Endothelial cell of umbilical vein (primary cell): Measurements from ENCODE around the gene ADGRG3. TPM values are rescaled to one million over a fixed set of nuclear protein-coding genes. Genes with fewer than 3 reads are reported as not detected.

Source experiments
- BruUV-seq: library from RNA; stranded (reverse); fragments of 400-500 nt; replicated peaks from 2 replicates; lab custom pipeline; 2021; lab: Mats Ljungman, UMichigan
- CTCF ChIA-PET: fragments of 300-600, 350-600 bp; sonication (Branson Sonifier 250); formaldehyde crosslinking; loops from one replicate; lab custom pipeline; 2021; ENCODE audit warnings: antibody characterized with exemption, inconsistent platforms; lab: Charles Lee
- POLR2A ChIA-PET: fragments of 300-600, 350-600 bp; sonication (Branson Sonifier 250); formaldehyde crosslinking; loops from one replicate; lab custom pipeline; 2021; ENCODE audit warnings: antibody characterized with exemption, inconsistent platforms; lab: Charles Lee
- DNase-seq: peaks from one replicate; pipeline ENCODE4 v3.0.0-alpha.2; 2011; ENCODE audit warnings: low read depth, low spot score
- FAIRE-seq: peaks from 2 replicates; lab custom pipeline; 2011; peaks lifted over from hg19 to GRCh38; lab: Jason Lieb, UNC
- H2AFZ ChIP-seq: 2 replicates; pipeline ENCODE4 v1.6.0; 2012; ENCODE audit warnings: low read depth, low read length, control low read depth, inconsistent platforms
- H3K27ac ChIP-seq: 2 replicates; pipeline ENCODE4 v1.5.1; 2011; ENCODE audit warnings: low read depth, mild to moderate bottlenecking, control low read depth, low read length, moderate library complexity; ENCODE audit not compliant: insufficient read depth
- H3K27me3 ChIP-seq, 2 experiments: 2 replicates each; pipeline versions ENCODE4 v1.6.0 to v1.6.1; 2011; ENCODE audit warnings: low read length in 2 of 2, mixed read lengths in 1 of 2; ENCODE audit not compliant: control insufficient read depth in 2 of 2, insufficient read depth in 2 of 2
- H3K36me3 ChIP-seq, 2 experiments: 2 replicates in 1 of 2; 3 replicates in 1 of 2; pipeline ENCODE4 v1.5.1; 2011; ENCODE audit warnings: low read length in 2 of 2, mild to moderate bottlenecking in 1 of 2, moderate library complexity in 1 of 2; ENCODE audit not compliant: control insufficient read depth in 2 of 2, insufficient read depth in 2 of 2; ENCODE audit errors: extremely low read depth in 1 of 2
- H3K4me1 ChIP-seq: 3 replicates; pipeline ENCODE4 v1.5.1; 2011; ENCODE audit warnings: mild to moderate bottlenecking, low read length; ENCODE audit not compliant: control insufficient read depth, insufficient read depth; ENCODE audit errors: extremely low read depth
- H3K4me2 ChIP-seq: 2 replicates; pipeline ENCODE4 v1.6.1; 2011; ENCODE audit warnings: low read length, control low read depth, mixed read lengths; ENCODE audit not compliant: insufficient read depth
- H3K4me3 ChIP-seq, 3 experiments: fragments of 200-600 bp in 1 of 3; sonication (generic), shearing (Covaris generic) in 1 of 3; replicated peaks in 1 of 3; 2 replicates each; pipeline ENCODE4 v1.5.1; 2011 to 2016; ENCODE audit warnings: control low read depth in 3 of 3, low read length in 3 of 3, mild to moderate bottlenecking in 2 of 3, inconsistent platforms in 1 of 3, low read depth in 1 of 3, moderate library complexity in 1 of 3; ENCODE audit not compliant: insufficient read depth in 1 of 3
- H3K79me2 ChIP-seq: 2 replicates; pipeline ENCODE4 v1.6.0; 2012; ENCODE audit warnings: low read length, inconsistent platforms; ENCODE audit not compliant: control insufficient read depth, insufficient read depth
- H3K9ac ChIP-seq: replicated peaks from 2 replicates; pipeline ENCODE3; 2011; ENCODE audit warnings: low read length, control low read depth; ENCODE audit not compliant: insufficient read depth; ENCODE audit errors: extremely low read depth
- H3K9me1 ChIP-seq: replicated peaks from 3 replicates; pipeline ENCODE4 v1.6.0; 2011; ENCODE audit warnings: mild to moderate bottlenecking, low read length; ENCODE audit not compliant: control insufficient read depth, insufficient read depth; ENCODE audit errors: extremely low read depth
- H3K9me3 ChIP-seq: replicated peaks from 2 replicates; pipeline ENCODE4 v1.5.1; 2012; ENCODE audit warnings: low read length, inconsistent platforms; ENCODE audit not compliant: control insufficient read depth, insufficient read depth
- H4K20me1 ChIP-seq: replicated peaks from 2 replicates; pipeline ENCODE3; 2011; ENCODE audit warnings: mild to moderate bottlenecking, low read length; ENCODE audit not compliant: control insufficient read depth, insufficient read depth; ENCODE audit errors: extremely low read depth
- EZH2 ChIP-seq: IDR thresholded peaks from 2 replicates; pipeline ENCODE4 v1.6.1; 2012; ENCODE audit warnings: borderline replicate concordance, low read depth, mild to moderate bottlenecking, moderate library complexity, low read length, inconsistent platforms; ENCODE audit not compliant: severe bottlenecking
- FOS ChIP-seq: IDR thresholded peaks from 2 replicates; pipeline ENCODE4 v1.6.1; 2011; ENCODE audit warnings: mild to moderate bottlenecking, low read length, moderate library complexity, borderline replicate concordance; ENCODE audit not compliant: insufficient read depth
- GATA2 ChIP-seq: IDR thresholded peaks from 2 replicates; pipeline ENCODE4 v1.7.0; 2011; ENCODE audit warnings: low read depth, mild to moderate bottlenecking, moderate library complexity, mixed read lengths, low read length; ENCODE audit not compliant: insufficient read length, insufficient read depth
- JUN ChIP-seq: IDR thresholded peaks from 2 replicates; pipeline ENCODE4 v1.6.1; 2011; ENCODE audit warnings: borderline replicate concordance, low read depth; ENCODE audit not compliant: insufficient read length, insufficient read depth
- MYC ChIP-seq: IDR thresholded peaks from one replicate; pipeline ENCODE4 v1.6.1; 2011; ENCODE audit warnings: mild to moderate bottlenecking, low read depth, low read length
- POLR2A ChIP-seq: IDR thresholded peaks from 2 replicates; pipeline ENCODE4 v1.6.1; 2012; ENCODE audit warnings: low read depth, mild to moderate bottlenecking, control low read depth, low read length
- POLR2AphosphoS5 ChIP-seq: IDR thresholded peaks from 2 replicates; pipeline ENCODE4 v1.6.1; 2012; ENCODE audit warnings: low read depth, mild to moderate bottlenecking, control low read depth, low read length, moderate library complexity; ENCODE audit not compliant: insufficient read depth
- dilution Hi-C: fragments of 300-500 bp; cut with MboI; formaldehyde crosslinking; loops from one replicate; pipeline ENCODE4 v1.15.0; 2019; ENCODE audit warnings: low sequenced_read_pairs; ENCODE audit not compliant: extremely low pct_ligation_motif_present
- intact Hi-C: fragments of 100-400 bp; cut with micrococcal nuclease; formaldehyde crosslinking; loops from one replicate; pipeline ENCODE4 v1.10.0; 2022
- polyA plus RNA-seq, 4 experiments: library from polyadenylated mRNA; depleted of rRNA in 3 of 4; stranded (reverse) in 3 of 4; unstranded in 1 of 4; fragments of >200 nt; gene quantifications; 2 replicates each; pipeline versions ENCODE4 v1.2.1 to v1.2.3, GENCODE V29; 2011 to 2012; ENCODE audit warnings: missing spikeins in 1 of 4
- total RNA-seq: library from RNA; stranded (reverse); gene quantifications from 2 replicates; pipeline ENCODE4 v1.2.3, GENCODE V29; 2021
- TF ChIP-seq, protein P1 (sequence below): IDR thresholded peaks from 2 replicates; pipeline ENCODE4 v1.6.1; 2011; ENCODE audit not compliant: insufficient read depth, insufficient read length
- TF ChIP-seq, protein P2 (sequence below), 2 donors: IDR thresholded peaks; 1 replicate in 1 of 2; 2 replicates in 1 of 2; pipeline ENCODE4 v1.5.1; 2011; ENCODE audit warnings: low read length in 2 of 2, mild to moderate bottlenecking in 2 of 2, moderate library complexity in 2 of 2, control low read depth in 1 of 2, inconsistent platforms in 1 of 2, low read depth in 1 of 2; ENCODE audit not compliant: insufficient read depth in 1 of 2; ENCODE audit errors: extremely low read depth in 1 of 2

Gene ADGRG3
- total and polyA plus RNA-seq, 2 donors (not counting 3 experiments of a cell fraction or from before 2014, with no cell fraction given): not detected

DNA sequence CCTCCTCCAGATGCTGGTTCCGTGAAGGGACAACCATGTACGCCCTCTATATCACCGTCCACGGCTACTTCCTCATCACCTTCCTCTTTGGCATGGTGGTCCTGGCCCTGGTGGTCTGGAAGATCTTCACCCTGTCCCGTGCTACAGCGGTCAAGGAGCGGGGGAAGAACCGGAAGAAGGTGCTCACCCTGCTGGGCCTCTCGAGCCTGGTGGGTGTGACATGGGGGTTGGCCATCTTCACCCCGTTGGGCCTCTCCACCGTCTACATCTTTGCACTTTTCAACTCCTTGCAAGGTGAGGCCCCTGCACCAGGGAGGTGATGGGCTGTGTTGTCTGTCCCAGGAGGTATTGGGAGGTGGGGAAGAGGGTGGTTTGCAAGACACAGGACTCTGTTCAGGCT is 17.5 kb downstream of the ADGRG3 start:
- H3K27ac ChIP-seq: no peak overlapping the region
- FAIRE-seq (no peak), DNase-seq (no peak)
- CTCF ChIA-PET: interaction anchor here (1.1 to 3.4 kb wide), 2 partner anchors 95 to 110 kb away, joined by 3 to 15 read pairs; no protein-coding TSS in a partner anchor
- no peaks in the 10 kb centered on the region for H3K79me2 ChIP-seq
- no peak overlapping the region for H3K9ac ChIP-seq
- H3K9me3 ChIP-seq: no peaks in the 10 kb centered on the region
- dilution Hi-C loops (no loop called here), intact Hi-C loops (no loop called here)
- H3K9me1 ChIP-seq: no peaks in the 10 kb centered on the region
- no peak overlapping the region for H3K4me2 ChIP-seq
- no peaks in the 10 kb centered on the region for H3K4me1 ChIP-seq
- no peak overlapping the region for H3K4me3 ChIP-seq
- H2AFZ ChIP-seq: no peak overlapping the region
- peaks cover 2% of the 10 kb centered on the region in 2 experiments for H3K27me3 ChIP-seq
- H3K36me3 ChIP-seq: no peaks in the 10 kb centered on the region
- POLR2A ChIA-PET: no interaction called here
- no peaks in the 10 kb centered on the region for H4K20me1 ChIP-seq
- no TSS peak for BruUV-seq
- TF ChIP-seq FOS (no peak), GATA2 (no peak), MYC (no peak), JUN (no peak), POLR2A (no peak), POLR2AphosphoS5 (no peak), EZH2 (no peak)
- TF ChIP-seq, protein P1, sequence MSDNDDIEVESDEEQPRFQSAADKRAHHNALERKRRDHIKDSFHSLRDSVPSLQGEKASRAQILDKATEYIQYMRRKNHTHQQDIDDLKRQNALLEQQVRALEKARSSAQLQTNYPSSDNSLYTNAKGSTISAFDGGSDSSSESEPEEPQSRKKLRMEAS: no peak
- TF ChIP-seq, protein P2, sequence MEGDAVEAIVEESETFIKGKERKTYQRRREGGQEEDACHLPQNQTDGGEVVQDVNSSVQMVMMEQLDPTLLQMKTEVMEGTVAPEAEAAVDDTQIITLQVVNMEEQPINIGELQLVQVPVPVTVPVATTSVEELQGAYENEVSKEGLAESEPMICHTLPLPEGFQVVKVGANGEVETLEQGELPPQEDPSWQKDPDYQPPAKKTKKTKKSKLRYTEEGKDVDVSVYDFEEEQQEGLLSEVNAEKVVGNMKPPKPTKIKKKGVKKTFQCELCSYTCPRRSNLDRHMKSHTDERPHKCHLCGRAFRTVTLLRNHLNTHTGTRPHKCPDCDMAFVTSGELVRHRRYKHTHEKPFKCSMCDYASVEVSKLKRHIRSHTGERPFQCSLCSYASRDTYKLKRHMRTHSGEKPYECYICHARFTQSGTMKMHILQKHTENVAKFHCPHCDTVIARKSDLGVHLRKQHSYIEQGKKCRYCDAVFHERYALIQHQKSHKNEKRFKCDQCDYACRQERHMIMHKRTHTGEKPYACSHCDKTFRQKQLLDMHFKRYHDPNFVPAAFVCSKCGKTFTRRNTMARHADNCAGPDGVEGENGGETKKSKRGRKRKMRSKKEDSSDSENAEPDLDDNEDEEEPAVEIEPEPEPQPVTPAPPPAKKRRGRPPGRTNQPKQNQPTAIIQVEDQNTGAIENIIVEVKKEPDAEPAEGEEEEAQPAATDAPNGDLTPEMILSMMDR (IDR thresholded peaks at IDR 0.05; ENCODE audit: extremely low read depth in 1 of 2, insufficient read depth in 1 of 2, low read depth in 1 of 2, low read length in 2 of 2): no peak
